ENCODE measurements around the gene TSPAN18. TPM values are rescaled to one million over a fixed set of nuclear protein-coding genes. Genes with fewer than 3 reads are reported as not detected.

Gene TSPAN18, protein sequence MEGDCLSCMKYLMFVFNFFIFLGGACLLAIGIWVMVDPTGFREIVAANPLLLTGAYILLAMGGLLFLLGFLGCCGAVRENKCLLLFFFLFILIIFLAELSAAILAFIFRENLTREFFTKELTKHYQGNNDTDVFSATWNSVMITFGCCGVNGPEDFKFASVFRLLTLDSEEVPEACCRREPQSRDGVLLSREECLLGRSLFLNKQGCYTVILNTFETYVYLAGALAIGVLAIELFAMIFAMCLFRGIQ
- total RNA-seq (2021; ENCODE audit: unreplicated experiment), result 18.3 TPM
- 11.6 and 16.8 TPM in 2 replicates for polyA plus RNA-seq (2012)
- percentile 52 among the genes with signal in this experiment for Bru-seq, nascent RNA
- BruChase-seq, experiment 1, labeled RNA remaining after a 6-hour chase, result percentile 45 among the genes with signal in this experiment
- BruChase-seq, experiment 2, labeled RNA remaining after a 2-hour chase, result percentile 46 among the genes with signal in this experiment
- long read RNA-seq, partial matches to known transcripts, result 1 of 11 reads
- long read RNA-seq, other reads (novel, unspliced or antisense), result 10 of 11 reads

DNA sequence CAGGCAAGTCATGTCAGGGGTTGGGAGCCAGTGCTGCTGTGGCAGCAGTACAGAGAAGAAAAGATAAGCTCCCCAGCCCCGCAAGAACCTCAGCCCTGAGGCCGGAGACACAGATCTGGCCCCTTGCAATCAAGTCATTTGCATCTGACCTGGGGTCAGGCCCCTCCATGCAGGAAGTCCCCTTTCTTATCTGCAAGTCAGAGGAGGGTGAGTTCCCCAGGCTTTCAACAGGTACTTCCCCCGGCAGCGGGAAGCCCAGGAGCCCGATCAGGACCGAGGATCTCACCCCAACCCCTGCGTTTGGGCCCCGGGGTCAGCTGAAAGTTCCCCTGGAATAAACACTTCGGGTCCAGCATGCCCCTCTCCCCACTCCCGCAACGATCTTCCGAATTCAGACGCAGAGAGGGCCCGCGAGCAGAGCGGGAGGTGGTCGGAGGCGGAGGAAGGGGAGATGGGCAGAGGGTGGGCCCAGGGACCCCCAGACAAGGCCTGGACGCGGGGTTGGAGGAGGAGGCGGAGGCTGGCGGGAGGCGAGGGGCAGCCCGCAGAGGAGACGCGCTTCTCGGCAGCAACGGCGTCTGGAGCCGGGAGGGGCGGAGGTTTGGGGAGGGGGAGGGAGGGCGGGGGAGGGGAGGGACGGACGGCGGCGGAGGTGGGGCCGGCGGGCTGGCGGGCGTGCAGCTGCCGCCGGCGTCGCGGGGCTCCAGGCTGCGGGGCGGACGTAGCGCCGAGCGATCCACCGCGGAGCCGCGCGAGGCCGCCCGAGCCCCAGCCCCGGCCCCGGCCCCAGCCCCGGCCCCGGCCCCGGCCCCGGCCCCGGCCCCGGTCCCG lies at the start of gene TSPAN18:
Gene TSPAN18 (plus strand): TSS at position 680 of the 831 bp plus-strand sequence. CDS start 179,455 bp downstream, outside the sequence.
- Histone ChIP-seq H3K36me3 (ENCODE audit: control insufficient read depth in 1 of 2, insufficient read depth in 2 of 2, low read length in 2 of 2) (no peaks in the 10 kb centered on the region), H3K27ac (ENCODE audit: low read depth, low read length) (peak within 1 kb of the TSS; percentile 48; the same call in 1 of the 2 replicates), H3K4me3 (replicated peaks in 1 of 2; ENCODE audit: low read depth in 1 of 2, low read length in 2 of 2) (peak within 1 kb of the TSS; percentile 74 to 82), H3K9me3 (ENCODE audit: control insufficient read depth in 1 of 2, insufficient read depth in 1 of 2, low read depth in 1 of 2, low read length in 2 of 2) (no peaks in the 10 kb centered on the region), H2AFZ (ENCODE audit: low read depth, low read length, poor library complexity, severe bottlenecking) (no peak within 1 kb of the TSS), H3K9me2 (ENCODE audit: insufficient read depth) (no peaks in the 10 kb centered on the region), H4K20me1 (ENCODE audit: insufficient read depth) (no peaks in the 10 kb centered on the region), H3K9ac (ENCODE audit: low read length) (peak within 1 kb of the TSS; percentile 68), H3K4me2 (ENCODE audit: low read length) (peak within 1 kb of the TSS; percentile 95), H3K27me3 (ENCODE audit: insufficient read depth, low read length) (no peaks in the 10 kb centered on the region), H3K4me1 (ENCODE audit: control insufficient read depth in 1 of 2, insufficient read depth in 2 of 2, low read length in 2 of 2) (peaks cover 4 to 18% of the 10 kb centered on the region in 2 experiments; a peak in 3 of 4 replicates), H3K79me2 (ENCODE audit: insufficient read depth, low read length) (peaks cover 13% of the 10 kb centered on the region; the same call in 1 of the 2 replicates)
- TF ChIP-seq POLR2AphosphoS5 (IDR thresholded peaks at IDR 0.05; ENCODE audit: low read depth, low read length) (peak; percentile 34; the same call in 1 of the 2 replicates), EZH2phosphoT487 (IDR thresholded peaks at IDR 0.05; ENCODE audit: borderline replicate concordance) (no peak)
- ChIA-PET CTCF (interaction anchor here (0.7 to 1.2 kb wide), 2 partner anchors 76 to 92 kb away, joined by 3 read pairs; no protein-coding TSS in a partner anchor), POLR2A (interaction anchor here (1.2 kb wide), 2 partner anchors 34 to 173 kb away, joined by 3 to 4 read pairs; no protein-coding TSS in a partner anchor), RAD21 (ENCODE audit: low non-redundant PET in 1 of 2, low total read pairs in 2 of 2, uncharacterized antibody in 2 of 2, unreplicated experiment in 2 of 2) (no interaction called here)
- no TSS peak for BruUV-seq (replicated peaks)
- DNase-seq (ENCODE audit: low read depth, low spot score), result no peak
- intact Hi-C loops (cut with micrococcal nuclease), result loop anchor here (5.0 kb wide), 3 partner anchors 94 to 186 kb away; no protein-coding TSS in a partner anchor
- peak; percentile 39 for ATAC-seq

DNA sequence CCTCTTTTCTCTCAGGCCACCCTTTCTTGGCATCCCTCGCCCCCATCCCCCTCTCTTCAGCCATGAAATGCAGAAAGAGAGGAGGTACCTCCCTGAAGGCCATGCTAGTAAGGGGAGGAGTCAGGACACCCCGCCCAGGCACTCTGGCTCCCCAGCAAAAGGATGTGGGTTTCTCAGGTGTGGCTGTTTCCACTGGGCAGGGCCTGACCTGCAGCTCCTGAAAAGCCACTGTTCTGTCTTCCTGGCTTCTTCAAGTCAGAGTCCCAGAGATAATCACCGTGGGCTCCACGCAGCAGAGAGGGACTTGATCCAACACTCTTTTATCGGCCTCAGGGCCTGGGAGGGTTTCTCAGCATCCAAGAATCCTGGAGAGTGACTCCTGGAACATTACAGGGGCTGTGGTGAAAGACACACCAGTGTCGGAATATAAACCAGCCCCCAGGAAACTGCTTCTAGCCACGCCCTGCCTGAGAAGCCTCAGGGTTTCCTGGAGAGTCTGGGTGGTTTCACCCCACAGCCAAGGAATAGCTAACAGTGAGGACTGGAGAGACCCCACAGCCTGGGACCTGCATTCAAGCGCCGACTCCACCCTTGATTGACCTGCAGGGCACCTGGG lies 45.7 kb upstream of the TSPAN18 start:
- no peaks in the 10 kb centered on the region for H3K9me3 ChIP-seq (ENCODE audit: control insufficient read depth in 1 of 2, insufficient read depth in 1 of 2, low read depth in 1 of 2, low read length in 2 of 2)
- CTCF ChIA-PET, result no interaction called here
- H3K4me2 ChIP-seq (ENCODE audit: low read length), result peak overlapping the region; percentile 63
- H3K9me2 ChIP-seq (ENCODE audit: insufficient read depth), result no peaks in the 10 kb centered on the region
- BruUV-seq (replicated peaks), result no TSS peak
- no peaks in the 10 kb centered on the region for H3K36me3 ChIP-seq (ENCODE audit: control insufficient read depth in 1 of 2, insufficient read depth in 2 of 2, low read length in 2 of 2)
- RAD21 ChIA-PET (ENCODE audit: low non-redundant PET in 1 of 2, low total read pairs in 2 of 2, uncharacterized antibody in 2 of 2, unreplicated experiment in 2 of 2), result no interaction called here
- no peak overlapping the region for H3K27ac ChIP-seq (ENCODE audit: low read depth, low read length)
- H3K4me1 ChIP-seq (ENCODE audit: control insufficient read depth in 1 of 2, insufficient read depth in 2 of 2, low read length in 2 of 2), result peaks cover 14 to 24% of the 10 kb centered on the region in 2 experiments
- no peak for TF ChIP-seq ZFX (IDR thresholded peaks at IDR 0.05)
- no peak for TF ChIP-seq TCF7L2 (IDR thresholded peaks at IDR 0.05; ENCODE audit: borderline replicate concordance, extremely low read depth, insufficient read depth, insufficient read length)
- no peak for TF ChIP-seq YY1 (IDR thresholded peaks at IDR 0.05; ENCODE audit: extremely low read depth, insufficient replicate concordance, low read depth, low read length)
- TF ChIP-seq SP1 (IDR thresholded peaks at IDR 0.05; ENCODE audit: low read depth), result peak; percentile 16; the same call in 1 of the 2 replicates
- no peak for TF ChIP-seq POLR2A (IDR thresholded peaks at IDR 0.05; ENCODE audit: borderline replicate concordance, extremely low read depth, insufficient read depth, insufficient read length)
- no peak overlapping the region for H2AFZ ChIP-seq (ENCODE audit: low read depth, low read length, poor library complexity, severe bottlenecking)
- ATAC-seq (peak; percentile 89), DNase-seq (ENCODE audit: low read depth, low spot score) (no peak)
- no peak overlapping the region for H3K9ac ChIP-seq (ENCODE audit: low read length)
- no peaks in the 10 kb centered on the region for H4K20me1 ChIP-seq (ENCODE audit: insufficient read depth)
- H3K27me3 ChIP-seq (ENCODE audit: insufficient read depth, low read length), result no peaks in the 10 kb centered on the region
- H3K79me2 ChIP-seq (ENCODE audit: insufficient read depth, low read length), result no peaks in the 10 kb centered on the region
- intact Hi-C loops (cut with micrococcal nuclease), result no loop called here
- H3K4me3 ChIP-seq (replicated peaks in 1 of 2; ENCODE audit: low read depth in 1 of 2, low read length in 2 of 2), result peak overlapping the region in 1 of 2 experiments; percentile 12; a peak in 1 of 4 replicates
- POLR2A ChIA-PET, result no interaction called here

Measured in HCT116 (cell line).